Measurements from ENCODE around the gene RERE.
"Not testable (repeated sequence)": the region's sequence is repeated elsewhere in the genome, so short reads cannot be mapped to it uniquely, and the experiment has no call there.

RERE gene

GRCh38 chr1:8712413-8713231, 104.8 kb downstream of the RERE start:
- no peak for DNase-seq

GRCh38 chr1:8711873-8712412, 105.5 kb downstream of the RERE start:
- DNase-seq = no peak

DNA sequence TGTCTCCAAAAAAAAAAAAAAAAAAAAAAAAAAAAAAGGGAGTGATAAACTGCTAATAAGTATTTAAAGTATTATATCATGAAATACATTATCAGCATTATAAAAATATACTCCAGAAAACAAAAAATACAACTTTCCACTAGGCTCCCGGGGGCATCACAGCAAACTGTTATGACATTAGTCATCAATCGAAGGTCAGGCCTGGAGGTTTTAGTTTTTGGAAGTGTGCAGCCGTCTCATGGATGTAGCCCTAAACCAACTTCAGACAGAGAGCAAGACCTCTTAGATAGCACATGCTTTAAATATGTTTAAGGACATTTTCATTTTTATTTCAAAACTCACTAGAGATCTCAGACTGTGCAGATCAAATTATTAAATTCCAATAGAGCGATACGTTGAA, 106.3 kb downstream of the RERE start:
- no peak for DNase-seq

DNA sequence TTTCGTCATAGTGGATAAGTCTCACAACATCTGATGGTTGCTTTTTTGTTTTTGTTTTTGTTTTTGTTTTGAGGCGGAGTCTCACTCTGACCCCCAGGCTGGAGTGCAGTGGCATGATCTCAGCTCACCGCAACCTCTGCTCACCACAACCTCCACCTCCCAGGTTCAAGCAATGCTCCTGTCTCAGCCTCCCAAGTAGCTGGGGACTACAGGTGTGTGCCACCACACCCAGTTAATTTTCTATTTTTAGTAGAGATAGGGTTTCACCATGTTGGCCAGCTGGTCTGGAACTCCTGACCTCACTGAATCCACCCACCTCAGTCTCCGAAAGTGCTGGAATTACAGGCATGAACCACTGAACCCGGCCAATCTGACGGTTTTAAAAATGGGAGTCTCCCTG, 109.2 kb downstream of the RERE start:
- no peak for DNase-seq

DNA sequence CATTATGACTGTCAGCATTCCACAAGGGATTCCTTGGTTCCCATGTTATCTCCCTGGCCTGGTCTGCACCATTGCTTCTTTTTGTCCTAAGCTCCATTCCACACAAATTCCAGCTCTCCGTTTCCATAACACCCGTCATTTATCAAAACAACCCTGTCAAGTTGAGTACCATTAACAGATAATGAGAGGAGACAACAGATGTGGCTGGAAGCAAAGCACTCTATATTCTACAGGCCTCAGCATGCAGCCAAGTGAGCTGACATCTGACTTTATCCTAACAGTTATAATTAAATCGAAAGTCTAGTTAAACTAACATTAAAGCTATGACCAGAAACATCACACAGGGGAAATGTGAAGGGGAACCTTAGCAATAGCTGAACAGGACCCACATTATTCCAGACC, 110.4 kb downstream of the RERE start:
- DNase-seq = no peak

- DNase-seq = no peak
These were observed 111.1 kb downstream of the RERE start for GRCh38 chr1:8706291-8706690.

GRCh38 chr1:8704866-8705506, 112.5 kb downstream of the RERE start:
- DNase-seq = no peak

DNA sequence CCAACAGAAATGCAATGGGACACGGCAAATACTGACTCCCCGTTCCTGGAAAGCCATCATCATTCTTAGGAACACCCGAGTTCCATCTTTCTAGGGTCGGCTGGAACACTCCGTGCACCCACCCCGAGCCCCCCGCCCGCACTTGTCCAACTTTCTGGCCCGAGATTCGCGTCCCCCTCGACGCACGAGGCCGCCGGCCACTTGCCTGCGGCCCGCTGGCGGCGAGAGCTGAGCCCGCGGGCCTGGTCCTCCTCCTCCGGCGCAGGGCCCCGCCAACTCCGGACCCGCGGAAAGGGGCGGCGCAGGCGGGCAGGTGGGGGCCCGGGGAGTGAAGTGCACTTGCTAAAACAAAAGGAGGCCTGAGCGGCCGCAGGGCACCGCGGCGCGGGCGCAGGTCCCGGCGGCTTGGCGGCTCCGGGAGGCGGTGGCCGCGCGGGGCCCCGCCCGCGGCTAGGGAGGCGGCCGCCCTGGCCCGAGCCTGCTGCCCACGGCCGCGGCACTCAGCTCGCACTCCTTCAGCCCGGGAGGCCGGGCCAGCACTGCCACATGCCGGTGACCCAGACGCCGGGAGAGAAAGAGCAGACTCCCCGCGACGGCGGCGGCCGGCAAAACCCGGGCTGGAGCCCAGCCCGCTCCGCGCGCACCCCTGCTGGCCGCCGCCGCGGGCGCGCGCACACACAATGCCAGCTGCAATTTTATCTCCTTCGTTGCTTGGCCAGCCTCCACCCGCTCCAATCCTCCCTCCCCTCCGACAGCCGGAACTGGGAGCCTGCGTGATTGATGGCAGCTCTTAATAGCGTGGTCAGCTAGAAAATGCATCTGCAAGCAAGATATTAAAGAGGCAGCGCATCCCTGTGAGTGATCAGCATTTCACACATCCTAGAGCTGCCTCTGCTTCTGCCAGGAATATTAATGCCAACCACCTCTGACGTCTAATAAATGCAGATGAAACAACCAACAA, 114.3 kb downstream of the RERE start:
- peak; percentile 43 for DNase-seq

DNA sequence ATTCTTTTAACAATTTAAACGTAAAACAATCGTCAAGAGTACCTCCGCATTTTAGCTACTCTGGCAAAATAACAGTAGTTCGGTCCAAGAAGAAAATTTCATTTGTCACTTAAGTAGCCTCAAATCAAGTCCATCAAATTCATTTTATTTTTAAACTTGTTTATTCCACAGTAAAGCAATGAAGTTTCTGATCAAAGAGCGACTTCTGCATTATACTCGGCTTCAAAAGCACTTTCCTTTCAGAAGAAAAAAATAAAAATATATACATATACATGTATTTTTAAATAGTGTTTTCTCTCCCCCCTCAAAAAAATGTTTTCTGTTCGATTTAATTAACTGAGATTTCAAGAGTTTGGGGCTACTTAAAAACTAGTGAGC, 115.0 kb downstream of the RERE start:
- no peak for DNase-seq

- no peak for DNase-seq
These were observed 115.5 kb downstream of the RERE start for GRCh38 chr1:8701794-8702471.

- no peak for DNase-seq
These were observed 117.8 kb downstream of the RERE start for GRCh38 chr1:8699679-8700078.

DNA sequence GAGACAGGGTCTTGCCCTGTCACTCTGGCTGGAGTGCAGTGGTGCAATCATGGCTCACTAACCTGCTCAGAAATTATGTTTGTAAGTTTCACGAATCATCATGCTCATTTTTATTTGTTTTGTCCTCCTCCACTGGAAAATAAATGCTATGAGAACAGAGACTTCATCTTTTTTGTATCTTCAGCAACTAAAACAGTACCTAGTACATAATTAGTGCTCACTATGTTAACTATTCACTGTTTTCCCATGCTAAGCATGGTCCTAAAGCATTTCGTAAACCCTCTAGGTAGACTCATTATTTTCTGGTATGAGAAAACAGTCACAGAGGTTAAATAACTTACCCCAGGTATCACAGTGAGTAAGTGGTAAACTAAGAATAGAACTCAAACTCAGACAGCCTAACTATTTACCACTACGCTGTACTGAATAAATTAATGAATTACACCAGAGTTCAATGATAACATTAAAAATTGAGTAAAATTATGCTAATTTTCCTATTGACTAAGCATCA, 118.4 kb downstream of the RERE start:
- no peak for DNase-seq

DNA sequence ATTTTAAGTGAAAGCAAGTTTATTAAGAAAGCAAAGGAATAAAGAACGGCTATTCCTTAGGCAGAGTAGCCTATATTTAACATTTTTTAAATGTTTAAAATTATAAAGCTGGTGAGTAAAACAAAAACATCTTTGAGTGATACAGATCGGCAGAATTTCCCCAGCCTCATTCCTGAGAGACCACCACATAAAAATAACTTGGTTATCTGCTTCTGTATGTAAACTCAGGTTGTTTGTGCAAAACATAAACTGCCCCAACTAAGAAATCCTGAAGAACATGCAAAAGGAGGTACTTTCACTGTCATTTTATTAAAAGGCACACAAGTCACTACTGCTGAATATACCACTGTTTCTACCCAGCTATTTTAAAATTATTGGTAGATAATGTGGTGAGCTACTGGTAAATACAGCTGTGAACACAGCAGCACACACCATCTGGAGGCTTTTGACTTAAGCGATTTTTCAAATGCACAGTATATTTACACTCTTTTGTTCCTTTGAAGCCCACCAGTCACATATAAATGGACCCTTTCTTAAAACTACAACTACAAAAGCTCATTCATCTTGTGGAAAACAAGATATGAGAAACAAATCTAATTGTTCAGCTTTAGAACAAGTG, 119.3 kb downstream of the RERE start:
- DNase-seq = no peak

DNA sequence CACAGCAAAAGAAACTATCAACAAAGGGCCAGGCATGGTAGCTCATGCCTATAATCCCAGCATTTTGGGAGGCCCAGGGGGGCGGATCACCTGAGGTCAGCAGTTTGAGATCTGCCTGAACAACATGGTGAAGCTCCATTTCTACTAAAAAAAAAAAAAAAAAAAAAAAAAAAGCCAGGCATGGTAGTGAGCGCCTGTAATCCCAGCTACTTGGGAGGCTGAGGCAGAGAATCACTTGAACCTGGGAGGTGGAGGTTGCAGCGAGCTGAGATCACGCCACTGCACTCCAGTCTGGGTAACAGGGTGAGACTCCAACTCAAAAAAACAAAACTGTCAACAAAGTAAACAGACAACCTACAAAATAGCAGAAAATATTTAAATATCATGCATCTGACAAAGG, 122.0 kb downstream of the RERE start:
- not testable (repeated sequence) for DNase-seq

DNA sequence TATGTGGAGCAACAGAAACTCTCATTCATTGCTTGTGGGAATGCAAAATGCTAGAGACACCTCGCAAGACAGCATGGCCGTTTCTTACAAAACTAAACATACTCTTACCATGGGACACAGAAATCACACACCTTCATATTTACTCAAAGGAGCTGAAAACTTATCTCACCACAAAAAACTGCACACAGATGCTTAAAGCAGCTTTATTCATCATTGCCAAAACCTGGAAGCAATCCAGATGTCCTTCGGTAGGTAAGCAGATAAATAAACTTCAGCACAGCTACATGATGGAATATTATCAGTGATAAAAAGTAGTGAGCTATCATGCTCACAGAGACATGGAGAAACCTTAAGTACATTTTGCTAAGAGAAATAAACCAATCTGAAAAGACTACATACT, 124.3 kb downstream of the RERE start:
- no peak for DNase-seq

DNA sequence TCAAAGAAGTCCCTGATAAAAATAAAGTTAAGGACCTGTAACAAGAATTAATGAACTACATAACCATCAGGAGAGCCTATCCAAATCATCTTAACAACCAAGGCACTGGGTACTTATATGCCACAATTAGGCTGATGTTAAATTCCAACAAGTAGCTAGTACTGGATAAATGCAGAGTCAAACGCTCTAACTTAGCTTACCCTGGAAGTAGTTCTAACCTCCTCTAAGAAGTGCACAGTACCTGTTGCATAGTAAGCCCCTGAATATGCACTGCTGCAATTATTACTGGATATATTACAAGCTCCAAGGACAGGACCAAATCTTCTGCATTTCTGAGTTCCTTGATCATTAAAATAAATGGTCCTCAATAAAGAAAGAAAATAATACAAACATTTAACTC, 125.8 kb downstream of the RERE start:
- no peak for DNase-seq

DNA sequence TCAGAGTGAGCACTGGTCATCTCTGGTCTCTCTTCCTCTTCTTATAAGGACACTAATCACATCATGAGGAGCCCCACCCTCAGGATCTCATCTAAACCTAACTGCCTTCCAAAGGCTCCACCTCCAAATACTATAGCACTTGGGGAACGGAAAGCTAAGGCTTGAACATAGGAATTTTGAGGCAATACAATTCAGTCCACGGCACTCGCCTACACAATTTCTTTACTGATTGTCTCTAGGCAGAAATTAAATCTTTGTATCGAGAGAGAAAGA, 127.3 kb downstream of the RERE start:
- no peak for DNase-seq

GRCh38 chr1:8689431-8690252, 127.8 kb downstream of the RERE start:
- DNase-seq = no peak

- no peak for DNase-seq
These were observed 129.9 kb downstream of the RERE start for GRCh38 chr1:8687538-8687937.

GRCh38 chr1:8687039-8687438, 130.4 kb downstream of the RERE start:
- no peak for DNase-seq

- DNase-seq = no peak
These were observed 132.0 kb downstream of the RERE start for GRCh38 chr1:8685463-8685862.

Measured in CD4-positive, alpha-beta T cell treated with Interleukin-6 for 4 hours (primary cell).